ENCODE data around the gene RGPD8. TPM values are rescaled to one million over a fixed set of nuclear protein-coding genes. Genes with fewer than 3 reads are reported as not detected.

RGPD8 gene
- total and polyA plus RNA-seq, 10 of the 15 experiments (the other 5 are each of a cell fraction or from before 2014, with no cell fraction given), result 0.24 to 9.6 (median 4.2) TPM

DNA sequence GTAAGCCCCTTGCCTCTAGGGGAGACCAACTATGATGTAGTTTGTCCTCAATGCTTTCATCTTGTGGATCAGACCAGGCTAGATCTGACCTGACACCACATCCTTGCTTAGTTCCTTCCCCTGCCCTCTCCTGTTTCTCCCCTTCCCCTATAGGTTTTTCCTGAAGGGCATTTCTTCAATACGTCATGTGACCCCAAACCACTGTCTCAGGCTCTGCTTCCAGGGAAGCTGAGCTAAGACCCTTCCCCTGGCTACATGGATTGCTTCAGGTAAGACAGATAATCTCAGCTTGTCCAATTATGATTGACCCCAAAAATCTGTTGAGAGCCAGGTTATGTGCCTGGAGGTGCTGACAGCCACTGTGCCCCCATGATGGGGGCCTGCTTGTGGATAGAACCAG, 25.9 kb upstream of the RGPD8 start:
- no peaks in the 10 kb centered on the region for H3K36me3 ChIP-seq (ENCODE audit: control insufficient read depth in 2 of 2, insufficient read depth in 2 of 2, low read length in 1 of 2)
- SMC1A ChIA-PET (ENCODE audit: uncharacterized antibody, unreplicated experiment), result no interaction called here
- no peaks in the 10 kb centered on the region for H3K79me2 ChIP-seq (ENCODE audit: control insufficient read depth, insufficient read depth, low read length)
- ATAC-seq (no peak), DNase-seq (ENCODE audit: low read depth, low spot score) (no peak), FAIRE-seq (no peak)
- H3K9me3 ChIP-seq (replicated peaks; ENCODE audit: control insufficient read depth, insufficient read depth, low read length), result no peaks in the 10 kb centered on the region
- H3K4me2 ChIP-seq (ENCODE audit: control insufficient read depth, insufficient read depth), result no peak overlapping the region
- no peak overlapping the region for H3K9ac ChIP-seq (ENCODE audit: control insufficient read depth, insufficient read depth, low read length)
- no TSS peak for BruUV-seq (replicated peaks)
- POLR2A ChIA-PET, result no interaction called here
- no peak overlapping the region for H2AFZ ChIP-seq (ENCODE audit: control insufficient read depth, low read depth, low read length)
- RAD21 ChIA-PET (ENCODE audit: unreplicated experiment), result no interaction called here
- H3K4me1 ChIP-seq (ENCODE audit: control insufficient read depth, insufficient read depth, low read length), result no peaks in the 10 kb centered on the region
- 89% methylated on average over 1 of the region's 1 CpG for WGBS (ENCODE audit: insufficient coverage, insufficient replicate concordance, low lambda C conversion rate, missing lambda C conversion rate)
- H4K20me1 ChIP-seq (ENCODE audit: control insufficient read depth, insufficient read depth), result no peaks in the 10 kb centered on the region
- no peak overlapping the region for H3K4me3 ChIP-seq
- H3K27ac ChIP-seq (ENCODE audit: control insufficient read depth, insufficient read depth), result no peak overlapping the region
- in situ Hi-C loops (cut with MboI) (loop anchor here (10.0 kb wide), 1 partner anchor 125 kb away; no protein-coding TSS in a partner anchor), intact Hi-C loops (cut with micrococcal nuclease; ENCODE audit: unreplicated experiment) (no loop called here)
- TF ChIP-seq, protein P1, sequence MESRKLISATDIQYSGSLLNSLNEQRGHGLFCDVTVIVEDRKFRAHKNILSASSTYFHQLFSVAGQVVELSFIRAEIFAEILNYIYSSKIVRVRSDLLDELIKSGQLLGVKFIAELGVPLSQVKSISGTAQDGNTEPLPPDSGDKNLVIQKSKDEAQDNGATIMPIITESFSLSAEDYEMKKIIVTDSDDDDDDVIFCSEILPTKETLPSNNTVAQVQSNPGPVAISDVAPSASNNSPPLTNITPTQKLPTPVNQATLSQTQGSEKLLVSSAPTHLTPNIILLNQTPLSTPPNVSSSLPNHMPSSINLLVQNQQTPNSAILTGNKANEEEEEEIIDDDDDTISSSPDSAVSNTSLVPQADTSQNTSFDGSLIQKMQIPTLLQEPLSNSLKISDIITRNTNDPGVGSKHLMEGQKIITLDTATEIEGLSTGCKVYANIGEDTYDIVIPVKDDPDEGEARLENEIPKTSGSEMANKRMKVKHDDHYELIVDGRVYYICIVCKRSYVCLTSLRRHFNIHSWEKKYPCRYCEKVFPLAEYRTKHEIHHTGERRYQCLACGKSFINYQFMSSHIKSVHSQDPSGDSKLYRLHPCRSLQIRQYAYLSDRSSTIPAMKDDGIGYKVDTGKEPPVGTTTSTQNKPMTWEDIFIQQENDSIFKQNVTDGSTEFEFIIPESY (IDR thresholded peaks at IDR 0.05), result no peak
- no peak for TF ChIP-seq SMAD1 (IDR thresholded peaks at IDR 0.05; ENCODE audit: low read depth, partially characterized antibody)
- TF ChIP-seq TAF1 (IDR thresholded peaks at IDR 0.05; ENCODE audit: borderline replicate concordance, low read depth, low read length), result no peak
- TF ChIP-seq SUZ12 (IDR thresholded peaks at IDR 0.05; ENCODE audit: unreplicated experiment), result no peak
- TF ChIP-seq, protein P2, sequence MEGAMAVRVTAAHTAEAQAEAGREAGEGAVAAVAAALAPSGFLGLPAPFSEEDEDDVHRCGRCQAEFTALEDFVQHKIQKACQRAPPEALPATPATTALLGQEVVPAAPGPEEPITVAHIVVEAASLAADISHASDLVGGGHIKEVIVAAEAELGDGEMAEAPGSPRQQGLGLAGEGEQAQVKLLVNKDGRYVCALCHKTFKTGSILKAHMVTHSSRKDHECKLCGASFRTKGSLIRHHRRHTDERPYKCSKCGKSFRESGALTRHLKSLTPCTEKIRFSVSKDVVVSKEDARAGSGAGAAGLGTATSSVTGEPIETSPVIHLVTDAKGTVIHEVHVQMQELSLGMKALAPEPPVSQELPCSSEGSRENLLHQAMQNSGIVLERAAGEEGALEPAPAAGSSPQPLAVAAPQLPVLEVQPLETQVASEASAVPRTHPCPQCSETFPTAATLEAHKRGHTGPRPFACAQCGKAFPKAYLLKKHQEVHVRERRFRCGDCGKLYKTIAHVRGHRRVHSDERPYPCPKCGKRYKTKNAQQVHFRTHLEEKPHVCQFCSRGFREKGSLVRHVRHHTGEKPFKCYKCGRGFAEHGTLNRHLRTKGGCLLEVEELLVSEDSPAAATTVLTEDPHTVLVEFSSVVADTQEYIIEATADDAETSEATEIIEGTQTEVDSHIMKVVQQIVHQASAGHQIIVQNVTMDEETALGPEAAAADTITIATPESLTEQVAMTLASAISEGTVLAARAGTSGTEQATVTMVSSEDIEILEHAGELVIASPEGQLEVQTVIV (IDR thresholded peaks at IDR 0.05; ENCODE audit: borderline replicate concordance, partially characterized antibody), result no peak
- CTCF ChIA-PET, result interaction anchor here (1.3 kb wide), 1 partner anchor 21 kb away, joined by 3 read pairs; no protein-coding TSS in a partner anchor
- no peaks in the 10 kb centered on the region; a peak in 2 of 4 replicates for H3K27me3 ChIP-seq (replicated peaks in 1 of 2; ENCODE audit: control insufficient read depth in 2 of 2, insufficient read depth in 2 of 2, low read length in 1 of 2)

Measured in GM12878 (cell line).